AG04450 (cell line): ENCODE data around the gene CST4. TPM values are rescaled to one million over a fixed set of nuclear protein-coding genes. Genes with fewer than 3 reads are reported as not detected.

Experiments
- CTCF ChIA-PET: fragments of 300-600, 350-600 bp; formaldehyde crosslinking; extraction: SDS; loops from one replicate; lab custom pipeline; 2022; ENCODE audit warnings: antibody characterized with exemption, inconsistent platforms; lab: Charles Lee
- POLR2A ChIA-PET: fragments of 350-600 bp; formaldehyde crosslinking; extraction: SDS; loops from one replicate; lab custom pipeline; 2021; ENCODE audit warnings: antibody characterized with exemption, inconsistent platforms; lab: Yijun Ruan, JAX
- DNase-seq: peaks from one replicate; pipeline ENCODE4 v3.0.0-alpha.2; 2011; ENCODE audit warnings: low read depth, low spot score
- H3K27ac ChIP-seq: one replicate; pipeline ENCODE4 v1.5.1; 2012; ENCODE audit warnings: low read depth, low read length, control low read depth
- H3K27me3 ChIP-seq: one replicate; pipeline ENCODE4 v1.6.0; 2012; ENCODE audit warnings: low read length; ENCODE audit not compliant: control insufficient read depth, insufficient read depth
- H3K4me3 ChIP-seq: 2 replicates; pipeline ENCODE4 v1.5.1; 2011; ENCODE audit warnings: mild to moderate bottlenecking, low read depth, low read length, control low read depth
- H3K9me3 ChIP-seq: 2 replicates; pipeline ENCODE4 v1.5.1; 2012; ENCODE audit warnings: low read length; ENCODE audit not compliant: control insufficient read depth, insufficient read depth
- polyA plus RNA-seq: library from polyadenylated mRNA; depleted of rRNA; stranded (reverse); fragments of >200 nt; gene quantifications from 2 replicates; pipeline ENCODE4 v1.2.3, GENCODE V29; 2011
- TF ChIP-seq, protein P1 (sequence below): IDR thresholded peaks from 2 replicates; pipeline ENCODE4 v1.5.1; 2011; ENCODE audit warnings: low read depth, low read length, control low read depth, inconsistent platforms

Gene CST4
- polyA plus RNA-seq, 1 experiment: not detected

DNA sequence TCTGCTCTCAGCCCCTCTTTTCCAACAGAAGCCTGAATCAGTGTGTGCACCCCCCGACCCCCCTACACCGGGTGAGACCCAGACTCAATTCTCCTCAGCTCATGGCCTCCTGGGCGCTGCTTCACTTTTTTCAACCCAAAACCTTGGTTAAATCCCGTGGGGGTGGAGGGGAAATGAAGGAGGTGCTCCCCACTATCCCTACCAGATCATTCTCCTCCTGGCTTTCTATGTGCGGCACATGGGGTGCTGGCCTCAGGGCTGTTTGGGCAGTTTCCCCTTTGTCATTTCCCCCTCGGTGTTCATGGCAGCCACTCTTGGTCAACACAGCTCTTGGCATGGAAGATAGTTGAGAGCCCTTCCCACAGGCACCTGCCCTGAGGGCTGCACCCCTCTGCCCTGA, 4.6 kb downstream of the CST4 start:
- ChIA-PET POLR2A (no interaction called here), CTCF (no interaction called here)
- Histone ChIP-seq H3K4me3 (no peak overlapping the region), H3K27ac (no peak overlapping the region), H3K27me3 (peaks cover 6% of the 10 kb centered on the region), H3K9me3 (no peaks in the 10 kb centered on the region)
- TF ChIP-seq, protein P1, sequence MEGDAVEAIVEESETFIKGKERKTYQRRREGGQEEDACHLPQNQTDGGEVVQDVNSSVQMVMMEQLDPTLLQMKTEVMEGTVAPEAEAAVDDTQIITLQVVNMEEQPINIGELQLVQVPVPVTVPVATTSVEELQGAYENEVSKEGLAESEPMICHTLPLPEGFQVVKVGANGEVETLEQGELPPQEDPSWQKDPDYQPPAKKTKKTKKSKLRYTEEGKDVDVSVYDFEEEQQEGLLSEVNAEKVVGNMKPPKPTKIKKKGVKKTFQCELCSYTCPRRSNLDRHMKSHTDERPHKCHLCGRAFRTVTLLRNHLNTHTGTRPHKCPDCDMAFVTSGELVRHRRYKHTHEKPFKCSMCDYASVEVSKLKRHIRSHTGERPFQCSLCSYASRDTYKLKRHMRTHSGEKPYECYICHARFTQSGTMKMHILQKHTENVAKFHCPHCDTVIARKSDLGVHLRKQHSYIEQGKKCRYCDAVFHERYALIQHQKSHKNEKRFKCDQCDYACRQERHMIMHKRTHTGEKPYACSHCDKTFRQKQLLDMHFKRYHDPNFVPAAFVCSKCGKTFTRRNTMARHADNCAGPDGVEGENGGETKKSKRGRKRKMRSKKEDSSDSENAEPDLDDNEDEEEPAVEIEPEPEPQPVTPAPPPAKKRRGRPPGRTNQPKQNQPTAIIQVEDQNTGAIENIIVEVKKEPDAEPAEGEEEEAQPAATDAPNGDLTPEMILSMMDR: no peak
- no peak for DNase-seq

DNA sequence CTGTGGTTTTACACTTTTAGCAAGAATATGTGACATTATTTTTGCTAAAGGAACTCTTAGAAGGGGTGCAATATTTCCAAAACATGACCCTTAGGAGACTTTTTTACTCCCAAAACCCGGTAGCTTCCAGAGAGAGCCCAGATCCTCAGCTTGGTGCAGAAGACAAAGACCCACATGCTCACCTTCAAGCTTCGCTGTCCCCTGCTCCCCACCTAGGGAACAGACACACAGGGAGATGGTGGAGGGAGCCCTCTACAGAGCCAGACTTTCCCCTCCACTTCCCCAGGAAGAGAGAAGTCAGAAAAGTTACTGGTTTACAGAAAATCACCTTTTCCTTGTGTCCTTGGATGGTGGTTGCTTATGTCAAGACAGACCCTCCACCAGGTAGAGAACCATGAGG, 5.0 kb downstream of the CST4 start:
- no peak for DNase-seq
- H3K4me3 ChIP-seq: no peak overlapping the region
- no peak overlapping the region for H3K27ac ChIP-seq
- POLR2A ChIA-PET: no interaction called here
- CTCF ChIA-PET: no interaction called here
- H3K9me3 ChIP-seq: no peaks in the 10 kb centered on the region
- TF ChIP-seq, protein P1: no peak
- peaks cover 6% of the 10 kb centered on the region for H3K27me3 ChIP-seq

DNA sequence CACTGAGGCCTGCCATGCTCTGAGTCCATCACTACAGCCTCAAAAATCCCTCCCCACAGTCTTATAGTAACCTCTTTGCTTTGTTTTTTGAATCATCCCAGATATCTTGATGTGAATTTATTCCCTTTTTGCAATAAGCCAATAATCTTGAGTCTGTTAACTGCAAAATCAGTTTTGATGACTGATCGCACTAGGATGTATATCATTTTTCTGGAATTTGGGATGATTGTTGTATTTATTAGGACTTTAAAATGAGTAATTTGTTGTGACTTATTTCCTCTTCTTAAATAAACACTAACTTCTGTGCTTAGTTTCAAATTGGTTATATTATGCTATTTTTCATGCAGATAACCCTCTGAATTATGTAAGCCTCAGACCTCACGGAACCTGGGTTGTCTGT, 5.6 kb downstream of the CST4 start:
- POLR2A ChIA-PET: no interaction called here
- CTCF ChIA-PET: no interaction called here

DNA sequence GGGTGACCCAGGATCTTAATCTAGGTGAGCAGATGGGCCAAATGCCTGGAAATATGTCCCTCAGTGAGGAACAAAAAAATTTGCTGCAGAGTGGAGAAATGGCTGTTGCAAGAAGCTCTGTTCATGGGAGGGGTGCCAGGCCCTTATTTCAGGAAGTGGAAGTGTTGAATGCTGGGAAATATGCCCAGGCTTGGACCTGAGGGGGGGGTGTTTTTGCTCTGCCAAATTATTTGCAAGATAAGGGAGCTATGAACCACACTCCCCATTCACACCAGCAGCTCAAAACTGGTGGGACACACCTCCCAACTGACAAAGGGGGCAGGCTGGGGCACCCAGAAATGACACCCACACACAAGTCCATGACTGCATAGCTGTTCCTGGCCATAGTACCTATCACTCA, 8.7 kb downstream of the CST4 start:
- Histone ChIP-seq H3K4me3 (no peak overlapping the region), H3K27me3 (peaks cover 6% of the 10 kb centered on the region), H3K9me3 (no peaks in the 10 kb centered on the region), H3K27ac (no peak overlapping the region)
- ChIA-PET CTCF (interaction anchor here (1.6 kb wide), 1 partner anchor 11 kb away, joined by 6 read pairs; no protein-coding TSS in a partner anchor), POLR2A (no interaction called here)
- no peak for DNase-seq
- TF ChIP-seq, protein P1: no peak

More for the DNA sequence above, 5.6 kb downstream of the CST4 start:
- no peak for DNase-seq
- TF ChIP-seq, protein P1: no peak
- H3K27me3 ChIP-seq: peaks cover 6% of the 10 kb centered on the region
- H3K9me3 ChIP-seq: no peaks in the 10 kb centered on the region
- no peak overlapping the region for H3K4me3 ChIP-seq
- no peak overlapping the region for H3K27ac ChIP-seq

DNA sequence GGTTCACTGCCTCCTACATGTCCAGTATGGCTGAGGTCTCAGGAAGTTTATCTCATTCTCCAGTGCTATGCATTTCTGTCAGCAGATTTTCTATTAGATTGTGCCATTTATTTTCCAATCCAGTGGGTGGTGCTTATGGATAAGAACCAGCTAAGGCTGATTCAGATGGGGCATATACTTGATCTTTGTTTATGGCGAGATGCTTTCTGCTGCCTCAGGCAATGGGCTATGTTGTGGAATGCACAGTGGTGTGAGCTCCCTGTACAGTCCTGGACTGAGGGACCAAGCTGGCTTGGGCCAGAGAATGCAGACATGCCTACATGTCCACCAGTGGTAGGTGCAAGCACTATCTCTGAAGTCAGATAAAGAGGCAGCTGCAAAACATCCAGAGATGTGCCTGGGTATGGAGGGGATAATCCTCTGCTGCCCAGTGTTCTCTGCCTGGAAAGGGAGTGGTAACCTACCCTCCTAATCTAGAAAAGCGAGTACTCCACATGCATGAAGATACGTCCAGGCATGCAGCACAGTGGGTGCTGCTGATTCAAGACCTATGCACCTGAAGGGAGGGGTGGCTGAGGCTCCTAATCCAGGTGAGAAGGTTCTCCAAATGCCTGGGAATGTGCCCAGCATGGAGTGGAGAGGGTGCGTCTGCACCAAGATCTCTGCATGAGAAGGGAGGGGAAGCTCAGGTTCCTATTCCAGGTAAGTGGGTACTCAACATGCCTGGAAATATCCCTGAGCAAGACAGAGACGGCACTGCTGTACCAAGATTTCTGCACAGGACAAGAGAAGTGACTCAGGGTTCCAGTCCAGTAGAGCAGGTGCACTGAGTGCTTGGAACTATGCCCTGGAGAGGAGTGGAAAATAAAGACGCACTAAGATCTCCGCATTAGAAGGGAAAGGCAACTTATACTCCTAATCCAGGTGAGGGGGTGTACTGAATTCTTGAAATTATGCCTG, 9.4 kb downstream of the CST4 start:
- Histone ChIP-seq H3K4me3 (no peak overlapping the region), H3K27ac (no peak overlapping the region), H3K9me3 (no peaks in the 10 kb centered on the region), H3K27me3 (peaks cover 6% of the 10 kb centered on the region)
- POLR2A ChIA-PET: no interaction called here
- CTCF ChIA-PET: interaction anchor here (1.6 kb wide), 1 partner anchor 11 kb away, joined by 6 read pairs; no protein-coding TSS in a partner anchor
- TF ChIP-seq, protein P1: no peak
- DNase-seq: no peak
